ENCODE measurements around the gene MTMR2. TPM values are rescaled to one million over a fixed set of nuclear protein-coding genes. Genes with fewer than 3 reads are reported as not detected.

The MTMR2 gene
- polyA plus RNA-seq, 1 of the 3 experiments (the other 2 are of a cell fraction): 8.6 TPM

DNA sequence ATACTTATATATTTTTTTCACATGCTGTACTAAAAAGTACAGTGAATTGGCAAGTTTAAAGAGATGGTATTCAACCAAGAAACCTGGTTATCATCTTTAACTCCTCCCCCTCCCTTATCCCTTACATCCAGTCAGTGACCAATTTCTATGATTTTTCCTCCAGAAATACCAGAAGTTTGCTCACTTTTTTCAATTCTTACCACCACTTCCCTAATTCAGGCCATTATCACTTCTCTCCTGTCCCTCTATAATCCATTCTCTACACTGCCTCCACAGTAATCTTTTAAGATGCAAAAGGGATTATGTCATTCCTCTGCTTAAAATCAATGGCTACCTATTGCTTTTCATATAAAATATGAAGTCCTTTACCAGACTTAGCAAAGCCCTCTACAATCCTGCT lies 70.8 kb downstream of the MTMR2 start:
- no peak for TF ChIP-seq YY1 (IDR thresholded peaks at IDR 0.05; ENCODE audit: low read depth)
- TF ChIP-seq, protein P1, sequence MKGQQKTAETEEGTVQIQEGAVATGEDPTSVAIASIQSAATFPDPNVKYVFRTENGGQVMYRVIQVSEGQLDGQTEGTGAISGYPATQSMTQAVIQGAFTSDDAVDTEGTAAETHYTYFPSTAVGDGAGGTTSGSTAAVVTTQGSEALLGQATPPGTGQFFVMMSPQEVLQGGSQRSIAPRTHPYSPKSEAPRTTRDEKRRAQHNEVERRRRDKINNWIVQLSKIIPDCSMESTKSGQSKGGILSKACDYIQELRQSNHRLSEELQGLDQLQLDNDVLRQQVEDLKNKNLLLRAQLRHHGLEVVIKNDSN (IDR thresholded peaks at IDR 0.05; ENCODE audit: borderline replicate concordance, low read depth): no peak
- no peak for TF ChIP-seq GATA2 (CRISPR knock-in tag; IDR thresholded peaks at IDR 0.05)
- TF ChIP-seq TCF12 (IDR thresholded peaks at IDR 0.05): no peak
- no peak for TF ChIP-seq SIN3A (IDR thresholded peaks at IDR 0.05; ENCODE audit: borderline replicate concordance, low read depth, low read length)
- H3K4me1 ChIP-seq (ENCODE audit: control insufficient read depth in 1 of 2, insufficient read depth in 2 of 2, low read depth in 1 of 2, low read length in 1 of 2): peaks cover 0 to 6% of the 10 kb centered on the region in 2 experiments; a peak in 2 of 4 replicates
- H4K20me1 ChIP-seq (ENCODE audit: insufficient read depth): no peaks in the 10 kb centered on the region
- H3K4me2 ChIP-seq: no peak overlapping the region
- peaks cover 38 to 50% of the 10 kb centered on the region in 2 experiments for H3K36me3 ChIP-seq (replicated peaks in 1 of 2; ENCODE audit: control insufficient read depth in 1 of 2, insufficient read depth in 2 of 2, low read length in 1 of 2)
- no peaks in the 10 kb centered on the region for H3K27me3 ChIP-seq (ENCODE audit: insufficient read depth)
- CTCF ChIA-PET: no interaction called here
- POLR2A ChIA-PET: no interaction called here
- H3K9me2 ChIP-seq: no peaks in the 10 kb centered on the region
- no peak for DNase-seq
- H3F3A ChIP-seq (replicated peaks; ENCODE audit: insufficient read depth): peaks cover 28% of the 10 kb centered on the region
- H3K9ac ChIP-seq: no peak overlapping the region
- no peaks in the 10 kb centered on the region for H3K9me3 ChIP-seq
- H3K4me3 ChIP-seq (ENCODE audit: low read depth in 2 of 2, low read length in 1 of 2): no peak overlapping the region
- H2AFZ ChIP-seq (ENCODE audit: low read depth): no peak overlapping the region
- H3K27ac ChIP-seq (ENCODE audit: low read depth in 2 of 2, low read length in 1 of 2): no peak overlapping the region
- H3K79me2 ChIP-seq (ENCODE audit: insufficient read depth): no peaks in the 10 kb centered on the region

DNA sequence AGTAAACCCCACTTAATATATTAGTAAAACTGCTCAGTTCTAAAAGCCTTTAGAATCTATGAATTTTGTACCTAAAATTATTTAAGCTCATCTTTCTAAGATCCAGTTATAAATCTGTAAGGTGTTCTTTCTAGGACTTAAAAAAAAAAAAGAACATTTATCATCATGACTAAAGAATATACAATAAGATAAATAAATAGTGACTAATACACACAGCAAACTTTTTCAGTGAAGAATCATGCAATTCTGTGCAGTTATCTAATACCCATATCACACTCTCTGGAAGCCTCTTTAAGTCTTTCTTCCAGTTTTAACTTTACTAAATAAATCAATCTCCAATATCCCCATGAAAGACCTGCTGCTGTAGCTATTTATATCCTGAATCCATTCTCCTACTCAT lies 73.8 kb downstream of the MTMR2 start:
- H3K4me2 ChIP-seq: no peak overlapping the region
- no peaks in the 10 kb centered on the region for H4K20me1 ChIP-seq (ENCODE audit: insufficient read depth)
- no peaks in the 10 kb centered on the region for H3K9me2 ChIP-seq
- no peaks in the 10 kb centered on the region for H3K79me2 ChIP-seq (ENCODE audit: insufficient read depth)
- H3K4me1 ChIP-seq (ENCODE audit: control insufficient read depth in 1 of 2, insufficient read depth in 2 of 2, low read depth in 1 of 2, low read length in 1 of 2): peaks cover 0 to 6% of the 10 kb centered on the region in 2 experiments; a peak in 2 of 4 replicates
- DNase-seq: no peak
- ChIA-PET CTCF (interaction anchor here (1.0 to 6.7 kb wide), 5 partner anchors 10 to 576 kb away, joined by 4 to 33 read pairs (median 6); partner anchors contain the start of gene MAML2), POLR2A (no interaction called here)
- H3K9ac ChIP-seq: no peak overlapping the region
- H3K4me3 ChIP-seq (ENCODE audit: low read depth in 2 of 2, low read length in 1 of 2): no peak overlapping the region
- H3K36me3 ChIP-seq (replicated peaks in 1 of 2; ENCODE audit: control insufficient read depth in 1 of 2, insufficient read depth in 2 of 2, low read length in 1 of 2): peaks cover 33 to 55% of the 10 kb centered on the region in 2 experiments
- peak overlapping the region in 1 of 2 experiments; percentile 45; a peak in 2 of 4 replicates for H3K27ac ChIP-seq (ENCODE audit: low read depth in 2 of 2, low read length in 1 of 2)
- TF ChIP-seq NFIC (IDR thresholded peaks at IDR 0.05; ENCODE audit: borderline replicate concordance): no peak
- no peak for TF ChIP-seq RAD21 (IDR thresholded peaks at IDR 0.05; ENCODE audit: low read length)
- TF ChIP-seq, protein P1 (IDR thresholded peaks at IDR 0.05; ENCODE audit: borderline replicate concordance, low read depth): no peak
- TF ChIP-seq FOXJ3 (CRISPR knock-in tag; IDR thresholded peaks at IDR 0.05): no peak
- no peak for TF ChIP-seq MXI1 (IDR thresholded peaks at IDR 0.05; ENCODE audit: low read depth, low read length)
- no peak for TF ChIP-seq TCF12 (IDR thresholded peaks at IDR 0.05)
- no peak for TF ChIP-seq YY1 (IDR thresholded peaks at IDR 0.05; ENCODE audit: low read depth)
- TF ChIP-seq, protein P2, sequence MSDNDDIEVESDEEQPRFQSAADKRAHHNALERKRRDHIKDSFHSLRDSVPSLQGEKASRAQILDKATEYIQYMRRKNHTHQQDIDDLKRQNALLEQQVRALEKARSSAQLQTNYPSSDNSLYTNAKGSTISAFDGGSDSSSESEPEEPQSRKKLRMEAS (IDR thresholded peaks at IDR 0.05; ENCODE audit: low read depth): no peak
- no peak for TF ChIP-seq MEF2A (IDR thresholded peaks at IDR 0.05; ENCODE audit: borderline replicate concordance, low read depth)
- TF ChIP-seq EZH2phosphoT487 (IDR thresholded peaks at IDR 0.05; ENCODE audit: borderline replicate concordance, low read depth): no peak
- TF ChIP-seq RFX5 (IDR thresholded peaks at IDR 0.05; ENCODE audit: low read length): no peak
- TF ChIP-seq, protein P3, sequence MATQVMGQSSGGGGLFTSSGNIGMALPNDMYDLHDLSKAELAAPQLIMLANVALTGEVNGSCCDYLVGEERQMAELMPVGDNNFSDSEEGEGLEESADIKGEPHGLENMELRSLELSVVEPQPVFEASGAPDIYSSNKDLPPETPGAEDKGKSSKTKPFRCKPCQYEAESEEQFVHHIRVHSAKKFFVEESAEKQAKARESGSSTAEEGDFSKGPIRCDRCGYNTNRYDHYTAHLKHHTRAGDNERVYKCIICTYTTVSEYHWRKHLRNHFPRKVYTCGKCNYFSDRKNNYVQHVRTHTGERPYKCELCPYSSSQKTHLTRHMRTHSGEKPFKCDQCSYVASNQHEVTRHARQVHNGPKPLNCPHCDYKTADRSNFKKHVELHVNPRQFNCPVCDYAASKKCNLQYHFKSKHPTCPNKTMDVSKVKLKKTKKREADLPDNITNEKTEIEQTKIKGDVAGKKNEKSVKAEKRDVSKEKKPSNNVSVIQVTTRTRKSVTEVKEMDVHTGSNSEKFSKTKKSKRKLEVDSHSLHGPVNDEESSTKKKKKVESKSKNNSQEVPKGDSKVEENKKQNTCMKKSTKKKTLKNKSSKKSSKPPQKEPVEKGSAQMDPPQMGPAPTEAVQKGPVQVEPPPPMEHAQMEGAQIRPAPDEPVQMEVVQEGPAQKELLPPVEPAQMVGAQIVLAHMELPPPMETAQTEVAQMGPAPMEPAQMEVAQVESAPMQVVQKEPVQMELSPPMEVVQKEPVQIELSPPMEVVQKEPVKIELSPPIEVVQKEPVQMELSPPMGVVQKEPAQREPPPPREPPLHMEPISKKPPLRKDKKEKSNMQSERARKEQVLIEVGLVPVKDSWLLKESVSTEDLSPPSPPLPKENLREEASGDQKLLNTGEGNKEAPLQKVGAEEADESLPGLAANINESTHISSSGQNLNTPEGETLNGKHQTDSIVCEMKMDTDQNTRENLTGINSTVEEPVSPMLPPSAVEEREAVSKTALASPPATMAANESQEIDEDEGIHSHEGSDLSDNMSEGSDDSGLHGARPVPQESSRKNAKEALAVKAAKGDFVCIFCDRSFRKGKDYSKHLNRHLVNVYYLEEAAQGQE (IDR thresholded peaks at IDR 0.05; ENCODE audit: low read depth, low read length): no peak
- no peak for TF ChIP-seq FOXM1 (IDR thresholded peaks at IDR 0.05; ENCODE audit: low read depth)
- TF ChIP-seq TAF1 (IDR thresholded peaks at IDR 0.05; ENCODE audit: borderline replicate concordance, low read depth, low read length): no peak
- no peak for TF ChIP-seq ELF1 (IDR thresholded peaks at IDR 0.05)
- no peak for TF ChIP-seq RCOR1 (IDR thresholded peaks at IDR 0.05; ENCODE audit: low read length)
- no peak for TF ChIP-seq TEAD4 (IDR thresholded peaks at IDR 0.05; ENCODE audit: borderline replicate concordance, insufficient read depth)
- TF ChIP-seq, protein P4, sequence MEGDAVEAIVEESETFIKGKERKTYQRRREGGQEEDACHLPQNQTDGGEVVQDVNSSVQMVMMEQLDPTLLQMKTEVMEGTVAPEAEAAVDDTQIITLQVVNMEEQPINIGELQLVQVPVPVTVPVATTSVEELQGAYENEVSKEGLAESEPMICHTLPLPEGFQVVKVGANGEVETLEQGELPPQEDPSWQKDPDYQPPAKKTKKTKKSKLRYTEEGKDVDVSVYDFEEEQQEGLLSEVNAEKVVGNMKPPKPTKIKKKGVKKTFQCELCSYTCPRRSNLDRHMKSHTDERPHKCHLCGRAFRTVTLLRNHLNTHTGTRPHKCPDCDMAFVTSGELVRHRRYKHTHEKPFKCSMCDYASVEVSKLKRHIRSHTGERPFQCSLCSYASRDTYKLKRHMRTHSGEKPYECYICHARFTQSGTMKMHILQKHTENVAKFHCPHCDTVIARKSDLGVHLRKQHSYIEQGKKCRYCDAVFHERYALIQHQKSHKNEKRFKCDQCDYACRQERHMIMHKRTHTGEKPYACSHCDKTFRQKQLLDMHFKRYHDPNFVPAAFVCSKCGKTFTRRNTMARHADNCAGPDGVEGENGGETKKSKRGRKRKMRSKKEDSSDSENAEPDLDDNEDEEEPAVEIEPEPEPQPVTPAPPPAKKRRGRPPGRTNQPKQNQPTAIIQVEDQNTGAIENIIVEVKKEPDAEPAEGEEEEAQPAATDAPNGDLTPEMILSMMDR (IDR thresholded peaks at IDR 0.05): no peak
- no peaks in the 10 kb centered on the region for H3K27me3 ChIP-seq (ENCODE audit: insufficient read depth)
- H2AFZ ChIP-seq (ENCODE audit: low read depth): no peak overlapping the region
- H3K9me3 ChIP-seq: no peaks in the 10 kb centered on the region
- H3F3A ChIP-seq (replicated peaks; ENCODE audit: insufficient read depth): peaks cover 28% of the 10 kb centered on the region
